Activated T-helper 17 cell treated with anti-CD3 and anti-CD28 coated beads, Interleukin-2, amount 50 U/mL, for 72 hours (primary cell): ENCODE results near the gene TRMT44. TPM values are rescaled to one million over a fixed set of nuclear protein-coding genes. Genes with fewer than 3 reads are reported as not detected.
"Not testable (repeated sequence)": the region's sequence is repeated elsewhere in the genome, so short reads cannot be mapped to it uniquely, and the experiment has no call there.

Source experiments
- ATAC-seq: fragments of 150-1000 bp; cut with Tn5 transposase; replicated peaks from 2 replicates; pipeline ENCODE4 v1.10.0; 2021; ENCODE audit warnings: mild to moderate bottlenecking, moderate library complexity
- H3K27ac Mint-ChIP-seq: one replicate; pipeline ENCODE4 v1.8.0; 2022; ENCODE audit warnings: mixed read lengths
- H3K27me3 Mint-ChIP-seq: one replicate; pipeline ENCODE4 v1.8.0; 2022; ENCODE audit warnings: mixed read lengths
- H3K36me3 Mint-ChIP-seq: one replicate; pipeline ENCODE4 v1.8.0; 2022; ENCODE audit warnings: low read depth, mild to moderate bottlenecking, mixed read lengths
- H3K4me1 Mint-ChIP-seq: one replicate; pipeline ENCODE4 v1.8.0; 2022; ENCODE audit warnings: mixed read lengths
- H3K4me3 Mint-ChIP-seq: one replicate; pipeline ENCODE4 v1.8.0; 2022; ENCODE audit warnings: mild to moderate bottlenecking, mixed read lengths
- H3K9me3 Mint-ChIP-seq: one replicate; pipeline ENCODE4 v1.8.0; 2022; ENCODE audit warnings: mixed read lengths
- total RNA-seq, 2 donors: library from RNA; stranded (reverse); gene quantifications; one replicate each; pipeline ENCODE4 v1.2.3, GENCODE V29; 2022

TRMT44 gene
- total RNA-seq, 2 donors from 2014 or later: 24.0 to 37.3 TPM

- no peak for ATAC-seq
- no peaks in the 10 kb centered on the region for H3K27me3 Mint-ChIP-seq
- peaks cover 89% of the 10 kb centered on the region for H3K36me3 Mint-ChIP-seq
- peak overlapping the region; percentile 12 for H3K27ac Mint-ChIP-seq
- H3K4me3 Mint-ChIP-seq: no peak overlapping the region
- H3K4me1 Mint-ChIP-seq: peaks cover 31% of the 10 kb centered on the region
- no peaks in the 10 kb centered on the region for H3K9me3 Mint-ChIP-seq
These were observed 28.3 kb upstream of the TRMT44 start for GRCh38 chr4:8412288-8412687.

DNA sequence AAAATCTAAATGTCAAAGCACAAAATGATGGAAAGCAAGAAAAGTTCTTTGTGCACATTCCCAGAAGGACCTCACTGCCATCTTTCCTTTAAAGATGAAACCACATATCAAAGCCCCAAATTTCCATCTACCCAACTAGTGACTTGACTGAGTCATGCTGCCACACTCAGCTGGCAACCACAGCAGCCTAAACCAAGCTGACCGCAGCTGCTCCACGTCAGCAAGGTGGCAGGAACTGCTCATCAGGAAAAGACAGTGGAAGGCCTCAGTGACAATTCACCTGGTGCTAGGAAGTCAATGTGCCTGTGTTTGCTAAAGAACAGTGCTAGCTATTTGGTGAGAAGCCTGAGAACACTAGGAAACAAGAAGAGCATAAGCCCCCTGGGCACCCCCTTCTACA, 26.2 kb upstream of the TRMT44 start:
- H3K36me3 Mint-ChIP-seq: peaks cover 80% of the 10 kb centered on the region
- H3K27me3 Mint-ChIP-seq: no peaks in the 10 kb centered on the region
- H3K9me3 Mint-ChIP-seq: no peaks in the 10 kb centered on the region
- H3K4me1 Mint-ChIP-seq: peaks cover 37% of the 10 kb centered on the region
- H3K4me3 Mint-ChIP-seq: peak overlapping the region; percentile 68
- peak; percentile 88 for ATAC-seq
- H3K27ac Mint-ChIP-seq: peak overlapping the region; percentile 96

DNA sequence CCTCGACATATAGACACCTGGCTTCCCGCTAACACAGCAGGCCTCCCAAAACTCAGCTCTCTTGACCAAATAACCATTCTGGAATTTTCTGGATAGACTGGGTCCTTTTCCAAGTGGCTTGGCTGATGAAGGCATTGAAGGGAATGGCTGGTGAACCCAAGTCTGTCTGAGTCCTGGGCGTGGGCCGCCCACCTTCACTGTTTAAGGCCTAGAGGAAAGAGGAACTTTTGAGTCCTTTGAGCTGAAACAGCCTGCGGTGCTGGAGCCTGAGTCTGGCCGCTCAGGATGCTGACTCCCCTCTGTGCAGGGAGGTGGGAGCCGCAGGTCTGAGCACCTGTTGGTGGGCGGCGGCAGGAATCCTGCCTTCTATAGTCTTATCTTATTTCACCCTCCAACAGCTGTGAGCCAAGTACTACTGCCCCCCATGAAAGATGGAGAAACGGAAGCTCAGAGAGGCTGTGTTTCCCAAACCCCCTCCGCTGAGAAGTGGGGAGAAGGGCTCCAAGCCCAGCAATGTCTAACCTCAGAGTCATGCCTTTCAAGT, 23.4 kb upstream of the TRMT44 start:
- H3K27me3 Mint-ChIP-seq: no peaks in the 10 kb centered on the region
- no peaks in the 10 kb centered on the region for H3K9me3 Mint-ChIP-seq
- ATAC-seq: no peak
- H3K27ac Mint-ChIP-seq: peak overlapping the region; percentile 97
- peak overlapping the region; percentile 12 for H3K4me3 Mint-ChIP-seq
- H3K36me3 Mint-ChIP-seq: peaks cover 74% of the 10 kb centered on the region
- H3K4me1 Mint-ChIP-seq: peaks cover 53% of the 10 kb centered on the region

DNA sequence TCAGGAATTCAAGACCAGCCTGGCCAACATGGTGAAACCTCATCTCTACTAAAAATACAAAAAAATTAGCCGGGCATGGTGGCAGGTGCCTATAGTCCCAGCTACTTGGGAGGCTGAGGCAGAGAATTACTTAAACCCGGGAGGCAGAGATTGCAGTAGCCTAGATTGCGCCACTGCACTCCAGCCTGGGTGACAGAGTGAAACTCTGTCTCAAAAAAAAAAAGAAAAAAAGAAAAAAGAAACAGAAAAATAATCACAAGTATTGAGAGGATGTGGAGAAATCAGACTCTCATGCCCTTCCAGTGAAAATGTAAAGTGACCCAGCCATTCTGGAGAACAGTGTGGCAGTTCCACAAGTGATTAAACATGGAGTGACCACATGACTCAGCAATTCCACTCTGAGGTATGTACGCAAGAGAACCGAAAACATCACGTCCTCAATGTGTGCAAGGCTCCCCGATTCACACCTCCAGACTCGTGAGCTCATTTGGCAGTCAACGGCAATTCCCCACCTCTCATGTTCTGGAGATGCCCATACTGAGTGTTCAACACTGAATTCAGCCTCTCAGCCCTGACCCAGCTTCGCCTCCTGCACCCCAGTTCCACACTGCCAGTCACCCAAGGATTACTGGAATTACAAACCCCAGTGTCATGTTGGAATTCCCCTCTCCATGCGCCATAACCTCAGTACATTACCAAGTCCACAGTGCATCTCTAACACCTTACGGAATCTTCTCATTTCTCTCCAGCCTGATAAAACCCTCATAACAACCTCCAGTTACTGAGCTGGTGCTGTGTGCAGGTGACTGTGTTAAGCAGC, 21.1 kb upstream of the TRMT44 start:
- ATAC-seq: peak; percentile 96
- Mint-ChIP-seq H3K27me3 (no peaks in the 10 kb centered on the region), H3K27ac (peak overlapping the region; percentile 97), H3K4me3 (peak overlapping the region; percentile 73), H3K9me3 (no peaks in the 10 kb centered on the region), H3K4me1 (peaks cover 41% of the 10 kb centered on the region), H3K36me3 (peaks cover 60% of the 10 kb centered on the region)

- Mint-ChIP-seq H3K36me3 (peaks cover 60% of the 10 kb centered on the region), H3K4me3 (peak overlapping the region; percentile 73), H3K27ac (peak overlapping the region; percentile 97), H3K4me1 (peaks cover 34% of the 10 kb centered on the region)
- not testable (repeated sequence) for ATAC-seq, H3K9me3 Mint-ChIP-seq, H3K27me3 Mint-ChIP-seq
These were observed 20.4 kb upstream of the TRMT44 start for GRCh38 chr4:8420151-8420550.

GRCh38 chr4:8422327-8422726, 18.2 kb upstream of the TRMT44 start:
- Mint-ChIP-seq H3K4me1 (peaks cover 44% of the 10 kb centered on the region), H3K9me3 (no peaks in the 10 kb centered on the region), H3K27ac (peak overlapping the region; percentile 97), H3K4me3 (peak overlapping the region; percentile 73), H3K36me3 (peaks cover 49% of the 10 kb centered on the region), H3K27me3 (no peaks in the 10 kb centered on the region)
- no peak for ATAC-seq

DNA sequence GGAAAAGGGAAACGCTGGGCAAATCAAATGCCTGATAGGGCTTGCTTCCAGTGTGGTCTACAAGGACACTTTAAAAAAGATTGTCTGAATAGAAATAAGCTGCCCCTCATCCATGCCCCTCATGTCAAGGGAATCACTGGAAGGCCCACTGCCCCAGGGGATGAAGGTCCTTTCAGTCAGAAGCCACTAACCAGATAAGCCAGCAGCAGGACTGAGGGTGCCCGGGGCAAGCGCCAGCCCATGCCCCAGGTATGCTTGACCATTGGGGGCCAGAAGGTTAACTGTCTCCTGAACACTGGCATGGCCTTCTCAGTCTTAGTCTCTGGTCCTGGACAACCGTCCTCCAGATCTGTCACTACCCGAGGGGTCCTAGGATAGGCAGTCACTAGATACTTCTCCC, 17.8 kb upstream of the TRMT44 start:
- ATAC-seq: no peak
- H3K4me1 Mint-ChIP-seq: peaks cover 40% of the 10 kb centered on the region
- H3K9me3 Mint-ChIP-seq: no peaks in the 10 kb centered on the region
- peak overlapping the region; percentile 97 for H3K27ac Mint-ChIP-seq
- H3K4me3 Mint-ChIP-seq: no peak overlapping the region
- no peaks in the 10 kb centered on the region for H3K27me3 Mint-ChIP-seq
- peaks cover 49% of the 10 kb centered on the region for H3K36me3 Mint-ChIP-seq

- ATAC-seq: no peak
- H3K36me3 Mint-ChIP-seq: peaks cover 38% of the 10 kb centered on the region
- no peaks in the 10 kb centered on the region for H3K9me3 Mint-ChIP-seq
- H3K4me1 Mint-ChIP-seq: peaks cover 11% of the 10 kb centered on the region
- peak overlapping the region; percentile 94 for H3K27ac Mint-ChIP-seq
- H3K27me3 Mint-ChIP-seq: no peaks in the 10 kb centered on the region
- H3K4me3 Mint-ChIP-seq: peak overlapping the region; percentile 88
These were observed 13.3 kb upstream of the TRMT44 start for GRCh38 chr4:8427262-8427661.

DNA sequence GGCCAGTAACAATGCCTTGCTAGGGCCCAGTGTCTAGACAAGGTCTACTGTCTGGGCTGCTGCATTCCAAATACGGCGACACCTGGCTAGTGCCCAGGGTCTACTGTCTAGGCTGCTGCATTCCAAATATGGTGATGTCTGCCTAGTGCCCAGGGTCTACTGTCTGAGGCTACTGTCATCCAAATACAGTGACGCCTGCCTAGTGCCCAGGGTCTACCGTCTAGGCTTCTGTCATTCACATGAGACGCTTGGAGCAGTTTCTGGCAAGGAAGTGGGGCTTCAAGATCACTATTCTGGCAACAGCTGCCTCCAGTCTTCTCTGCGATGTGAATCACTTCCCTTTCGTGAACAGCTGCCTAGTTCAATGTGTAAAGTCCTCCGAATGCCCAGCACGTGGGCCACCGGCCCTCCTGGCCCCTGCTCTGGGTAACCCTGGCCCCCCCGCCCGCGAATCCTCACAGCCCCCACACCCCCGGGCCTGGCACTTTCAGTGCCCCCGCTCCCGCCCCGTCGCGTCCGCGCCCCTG, 12.8 kb upstream of the TRMT44 start:
- H3K4me1 Mint-ChIP-seq: peaks cover 11% of the 10 kb centered on the region
- ATAC-seq: peak; percentile 67
- H3K4me3 Mint-ChIP-seq: peak overlapping the region; percentile 88
- no peaks in the 10 kb centered on the region for H3K27me3 Mint-ChIP-seq
- peaks cover 38% of the 10 kb centered on the region for H3K36me3 Mint-ChIP-seq
- no peaks in the 10 kb centered on the region for H3K9me3 Mint-ChIP-seq
- H3K27ac Mint-ChIP-seq: peak overlapping the region; percentile 94

- H3K4me3 Mint-ChIP-seq: peak overlapping the region; percentile 88
- peak overlapping the region; percentile 94 for H3K27ac Mint-ChIP-seq
- H3K36me3 Mint-ChIP-seq: peaks cover 38% of the 10 kb centered on the region
- H3K27me3 Mint-ChIP-seq: no peaks in the 10 kb centered on the region
- ATAC-seq: peak; percentile 99
- peaks cover 11% of the 10 kb centered on the region for H3K4me1 Mint-ChIP-seq
- no peaks in the 10 kb centered on the region for H3K9me3 Mint-ChIP-seq
These were observed 12.1 kb upstream of the TRMT44 start for GRCh38 chr4:8428288-8429097.

GRCh38 chr4:8431553-8431952, 9.0 kb upstream of the TRMT44 start:
- H3K4me1 Mint-ChIP-seq: peaks cover 13% of the 10 kb centered on the region
- H3K27me3 Mint-ChIP-seq: no peaks in the 10 kb centered on the region
- H3K27ac Mint-ChIP-seq: no peak overlapping the region
- no peak overlapping the region for H3K4me3 Mint-ChIP-seq
- peaks cover 23% of the 10 kb centered on the region for H3K36me3 Mint-ChIP-seq
- ATAC-seq: no peak
- no peaks in the 10 kb centered on the region for H3K9me3 Mint-ChIP-seq

DNA sequence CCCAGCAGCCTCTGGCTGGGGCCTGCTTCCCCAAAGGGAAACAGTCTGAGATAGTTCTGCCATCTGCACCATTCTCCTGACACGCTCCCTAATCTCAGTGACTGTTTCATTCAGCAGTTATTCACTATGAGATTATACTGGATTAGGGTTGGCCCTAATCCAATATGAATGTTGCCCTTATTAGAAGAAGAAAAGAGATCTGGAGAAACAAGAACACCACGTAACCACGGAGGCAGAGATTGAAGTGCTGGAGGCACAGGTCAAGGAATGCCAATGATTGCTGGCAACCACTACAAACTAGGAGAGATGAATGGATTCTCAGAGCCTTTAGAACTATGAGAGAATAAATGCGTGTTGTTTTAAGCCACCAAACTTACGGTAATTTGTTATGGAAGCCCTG, 7.4 kb upstream of the TRMT44 start:
- Mint-ChIP-seq H3K4me1 (peaks cover 19% of the 10 kb centered on the region), H3K36me3 (peaks cover 11% of the 10 kb centered on the region), H3K4me3 (no peak overlapping the region), H3K27ac (no peak overlapping the region), H3K9me3 (no peaks in the 10 kb centered on the region), H3K27me3 (no peaks in the 10 kb centered on the region)
- no peak for ATAC-seq

DNA sequence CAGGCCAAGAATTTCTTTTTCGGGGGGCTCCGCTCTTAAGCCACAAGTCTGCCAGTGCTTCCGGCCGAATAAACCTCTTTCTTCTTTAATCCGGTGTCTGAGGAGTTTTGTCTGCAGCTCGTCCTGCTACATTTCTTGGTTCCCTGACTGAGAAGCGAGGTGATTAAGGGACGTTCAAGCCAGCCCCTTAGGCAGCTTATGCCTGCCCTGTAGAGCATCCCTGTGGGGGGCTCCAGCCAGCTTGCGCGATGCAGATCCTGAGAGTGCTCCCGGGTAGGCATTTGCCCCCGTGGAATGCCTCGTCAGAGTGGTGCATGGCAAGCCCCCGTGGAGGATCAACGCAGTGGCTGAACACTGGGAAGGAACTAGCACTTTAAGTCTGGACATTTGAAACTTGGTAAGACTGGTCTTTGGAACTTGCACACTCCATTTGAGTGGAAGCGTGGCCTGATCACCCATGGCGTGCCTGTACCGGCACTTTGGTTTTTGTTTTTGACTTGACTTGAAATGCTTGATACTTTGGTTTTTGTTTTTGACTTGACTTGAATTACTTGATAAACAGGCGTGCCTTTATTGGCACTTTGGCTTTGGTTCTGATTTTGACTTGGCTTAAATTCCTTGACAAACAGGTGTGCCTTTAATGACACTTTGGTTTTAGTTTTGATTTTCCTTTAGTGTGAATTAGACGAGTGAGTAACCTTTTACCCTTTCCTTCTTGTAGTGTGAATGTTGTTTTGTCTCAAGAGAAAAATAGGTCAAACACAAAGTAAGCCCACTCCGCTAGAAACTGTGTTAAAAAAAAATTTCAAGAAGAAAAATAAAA, 6.1 kb upstream of the TRMT44 start:
- no peak for ATAC-seq
- peak overlapping the region; percentile 100 for H3K4me3 Mint-ChIP-seq
- peak overlapping the region; percentile 83 for H3K27ac Mint-ChIP-seq
- H3K4me1 Mint-ChIP-seq: peaks cover 24% of the 10 kb centered on the region
- H3K27me3 Mint-ChIP-seq: no peaks in the 10 kb centered on the region
- H3K9me3 Mint-ChIP-seq: no peaks in the 10 kb centered on the region
- no peaks in the 10 kb centered on the region for H3K36me3 Mint-ChIP-seq

- H3K27me3 Mint-ChIP-seq: no peaks in the 10 kb centered on the region
- H3K4me3 Mint-ChIP-seq: peak overlapping the region; percentile 100
- peak overlapping the region; percentile 83 for H3K27ac Mint-ChIP-seq
- peak; percentile 42 for ATAC-seq
- peaks cover 30% of the 10 kb centered on the region for H3K4me1 Mint-ChIP-seq
- H3K36me3 Mint-ChIP-seq: peaks cover 12% of the 10 kb centered on the region
- no peaks in the 10 kb centered on the region for H3K9me3 Mint-ChIP-seq
These were observed 4.9 kb upstream of the TRMT44 start for GRCh38 chr4:8435656-8436121.
